B cell (primary cell): Measurements from ENCODE around the gene SHLD1. TPM values are rescaled to one million over a fixed set of nuclear protein-coding genes. Genes with fewer than 3 reads are reported as not detected.

Source experiments
- ATAC-seq: fragments of 200-7000 bp; cut with Tn5 transposase; one replicate; pipeline ENCODE4 v1.10.0; 2021; ENCODE audit warnings: low read depth, mild to moderate bottlenecking, moderate number of reproducible peaks, moderate library complexity
- CTCF ChIA-PET: fragments of 350-600 bp; sonication (Branson Sonifier 250); formaldehyde crosslinking; loops from one replicate; lab custom pipeline; 2021; ENCODE audit warnings: antibody characterized with exemption, inconsistent platforms; lab: Charles Lee
- POLR2A ChIA-PET: fragments of 350-600 bp; sonication (Branson Sonifier 250); formaldehyde crosslinking; loops from one replicate; lab custom pipeline; 2021; ENCODE audit warnings: antibody characterized with exemption; lab: Charles Lee
- DNase-seq: peaks from one replicate; pipeline ENCODE4 v3.0.0; 2013
- H2AFZ ChIP-seq: 2 replicates; pipeline ENCODE4 v1.6.1; 2012; ENCODE audit warnings: mild to moderate bottlenecking, low read depth, low read length; ENCODE audit not compliant: insufficient read depth, poor library complexity, severe bottlenecking
- H3K27ac ChIP-seq, 2 donors: 1 replicate in 1 of 2; 2 replicates in 1 of 2; pipeline ENCODE4 v1.5.1; 2012 to 2013; ENCODE audit warnings: low read length in 2 of 2, mild to moderate bottlenecking in 2 of 2, moderate library complexity in 1 of 2
- H3K27me3 ChIP-seq, 4 experiments: fragments of 200-600 bp in 1 of 4; sonication (generic) in 1 of 4; replicated peaks in 1 of 4; 1 replicate in 2 of 4; 2 replicates in 2 of 4; pipeline versions ENCODE4 v1.6.1 to v1.7.0; 2013 to 2016; ENCODE audit warnings: low read length in 3 of 4, mild to moderate bottlenecking in 2 of 4, mixed read lengths in 1 of 4, moderate library complexity in 1 of 4; ENCODE audit not compliant: insufficient read depth in 4 of 4, control insufficient read depth in 3 of 4; ENCODE audit errors: control extremely low read depth in 1 of 4
- H3K36me3 ChIP-seq, 2 experiments: replicated peaks in 1 of 2; 1 replicate in 1 of 2; 2 replicates in 1 of 2; pipeline versions ENCODE4 v1.6.1 to v1.7.1; 2013; ENCODE audit warnings: low read length in 1 of 2; ENCODE audit not compliant: insufficient read depth in 2 of 2, control insufficient read depth in 1 of 2; ENCODE audit errors: control extremely low read depth in 1 of 2, extremely low read depth in 1 of 2
- H3K4me1 ChIP-seq, 2 donors: fragments of 200-600 bp in 1 of 2; sonication (generic) in 1 of 2; 1 replicate in 1 of 2; 2 replicates in 1 of 2; pipeline versions ENCODE4 v1.5.1 to v1.6.1; 2013 to 2017; ENCODE audit warnings: low read length in 2 of 2; ENCODE audit not compliant: control insufficient read depth in 2 of 2, insufficient read depth in 2 of 2
- H3K4me2 ChIP-seq: replicated peaks from 2 replicates; pipeline ENCODE3; 2012; ENCODE audit warnings: mild to moderate bottlenecking, low read depth, low read length; ENCODE audit not compliant: poor library complexity, severe bottlenecking
- H3K4me3 ChIP-seq, 5 experiments: fragments of 200-600 bp in 1 of 5; sonication (generic) in 1 of 5; 1 replicate in 3 of 5; 2 replicates in 2 of 5; pipeline versions ENCODE4 v1.5.1 to v1.7.0; 2011 to 2016; ENCODE audit warnings: low read length in 4 of 5, mild to moderate bottlenecking in 4 of 5, low read depth in 2 of 5, control low read depth in 1 of 5, moderate library complexity in 1 of 5; ENCODE audit not compliant: insufficient read depth in 1 of 5; ENCODE audit errors: control extremely low read depth in 1 of 5, extremely low read depth in 1 of 5
- H3K79me2 ChIP-seq: fragments of 200-600 bp; sonication (generic); one replicate; pipeline ENCODE4 v1.6.0; 2016; ENCODE audit warnings: low read length; ENCODE audit not compliant: control insufficient read depth, insufficient read depth
- H3K9ac ChIP-seq: fragments of 200-600 bp; sonication (generic); 2 replicates; pipeline ENCODE4 v1.6.1; 2017; ENCODE audit warnings: mild to moderate bottlenecking, low read length, moderate library complexity
- H3K9me3 ChIP-seq, 3 donors: one replicate each; pipeline versions ENCODE4 v1.6.1 to v1.7.1; 2013; ENCODE audit warnings: low read length in 2 of 3; ENCODE audit not compliant: control insufficient read depth in 2 of 3, insufficient read depth in 1 of 3; ENCODE audit errors: control extremely low read depth in 1 of 3
- H4K20me1 ChIP-seq: 2 replicates; pipeline ENCODE4 v1.6.0; 2012; ENCODE audit warnings: mild to moderate bottlenecking, low read length; ENCODE audit not compliant: insufficient read depth, control insufficient read depth, poor library complexity, severe bottlenecking
- H3K27ac Mint-ChIP-seq: one replicate; pipeline ENCODE4 v1.8.0; 2021; ENCODE audit warnings: mixed read lengths
- H3K27me3 Mint-ChIP-seq: one replicate; pipeline ENCODE4 v1.8.0; 2021; ENCODE audit warnings: mixed read lengths
- H3K4me1 Mint-ChIP-seq: one replicate; pipeline ENCODE4 v1.8.0; 2021; ENCODE audit warnings: mixed read lengths
- H3K4me3 Mint-ChIP-seq: one replicate; pipeline ENCODE4 v1.8.0; 2021; ENCODE audit warnings: mixed read lengths
- H3K9me3 Mint-ChIP-seq: one replicate; pipeline ENCODE4 v1.8.0; 2022; ENCODE audit warnings: mixed read lengths; ENCODE audit not compliant: insufficient read depth
- EZH2 ChIP-seq: IDR thresholded peaks from 2 replicates; pipeline ENCODE4 v1.6.1; 2012; ENCODE audit warnings: borderline replicate concordance, low read depth, mild to moderate bottlenecking, moderate library complexity, low read length; ENCODE audit not compliant: insufficient read depth, poor library complexity, severe bottlenecking
- WGBS: methylation state at CpG from one replicate; pipeline ENCODE4 v1.1.5; 2013; ENCODE audit warnings: missing lambda C conversion rate; ENCODE audit not compliant: insufficient coverage; 5-methylcytosine and 5-hydroxymethylcytosine counted together
- intact Hi-C: fragments of 100-400 bp; cut with micrococcal nuclease; formaldehyde crosslinking; loops from one replicate; pipeline ENCODE4 v1.10.0; 2022
- polyA plus RNA-seq: library from polyadenylated mRNA; depleted of rRNA; stranded (reverse); fragments of >200 nt; gene quantifications from 2 replicates; pipeline ENCODE4 v1.2.3, GENCODE V29; 2012
- total RNA-seq, 2 donors: library from RNA; stranded (reverse); fragments of 120-200 nt in 1 of 2; gene quantifications; 1 replicate in 1 of 2; 2 replicates in 1 of 2; pipeline versions ENCODE4 v1.2.3 to v1.2.4, GENCODE V29; 2013 to 2022
- TF ChIP-seq, protein P1 (sequence below): fragments of 200-600 bp; IDR thresholded peaks from one replicate; pipeline ENCODE4 v1.8.0; 2022; ENCODE audit warnings: antibody characterized with exemption, mild to moderate bottlenecking

The SHLD1 gene
- total and polyA plus RNA-seq, 2 donors (not counting 1 experiment from before 2014, with no cell fraction given), result 15.4 to 18.5 TPM

DNA sequence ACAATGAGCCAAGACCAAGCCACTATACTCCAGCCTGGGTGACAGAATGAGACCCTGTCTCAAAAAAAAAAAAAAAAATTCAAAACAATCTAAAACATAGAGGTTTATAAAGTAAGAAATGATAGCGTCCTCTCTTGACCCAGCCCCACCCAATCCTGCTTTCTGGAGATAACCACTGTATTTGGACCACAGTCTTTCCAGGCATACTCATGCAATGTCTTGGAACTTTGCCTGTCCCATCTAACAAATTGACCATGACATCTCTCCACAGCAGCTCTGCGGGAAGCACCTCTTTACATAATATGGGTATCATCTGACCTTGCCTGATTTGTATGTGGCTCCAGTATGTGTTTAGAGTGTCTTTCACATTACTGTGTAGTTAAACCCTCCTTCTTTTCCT is 9.1 kb upstream of the SHLD1 start:
- H3K4me1 Mint-ChIP-seq, result peaks cover 21% of the 10 kb centered on the region
- no peak overlapping the region for H3K27ac Mint-ChIP-seq
- Histone ChIP-seq H3K27ac (no peak overlapping the region), H3K4me3 (no peak overlapping the region), H3K4me1 (peaks cover 18 to 20% of the 10 kb centered on the region in 2 donors), H3K36me3 (no peaks in the 10 kb centered on the region), H3K9me3 (no peaks in the 10 kb centered on the region), H4K20me1 (peaks cover 7% of the 10 kb centered on the region), H3K4me2 (no peak overlapping the region), H3K79me2 (no peaks in the 10 kb centered on the region), H3K9ac (no peak overlapping the region), H3K27me3 (peaks cover 0 to 57% (median 32%) of the 10 kb centered on the region in 4 experiments), H2AFZ (no peak overlapping the region)
- H3K4me3 Mint-ChIP-seq, result no peak overlapping the region
- intact Hi-C loops, result no loop called here
- ChIA-PET POLR2A (no interaction called here), CTCF (interaction anchor here (0.7 to 1.3 kb wide), 3 partner anchors 9 to 110 kb away, joined by 3 to 4 read pairs (median 3); no protein-coding TSS in a partner anchor)
- TF ChIP-seq EZH2, result no peak
- TF ChIP-seq, protein P1, sequence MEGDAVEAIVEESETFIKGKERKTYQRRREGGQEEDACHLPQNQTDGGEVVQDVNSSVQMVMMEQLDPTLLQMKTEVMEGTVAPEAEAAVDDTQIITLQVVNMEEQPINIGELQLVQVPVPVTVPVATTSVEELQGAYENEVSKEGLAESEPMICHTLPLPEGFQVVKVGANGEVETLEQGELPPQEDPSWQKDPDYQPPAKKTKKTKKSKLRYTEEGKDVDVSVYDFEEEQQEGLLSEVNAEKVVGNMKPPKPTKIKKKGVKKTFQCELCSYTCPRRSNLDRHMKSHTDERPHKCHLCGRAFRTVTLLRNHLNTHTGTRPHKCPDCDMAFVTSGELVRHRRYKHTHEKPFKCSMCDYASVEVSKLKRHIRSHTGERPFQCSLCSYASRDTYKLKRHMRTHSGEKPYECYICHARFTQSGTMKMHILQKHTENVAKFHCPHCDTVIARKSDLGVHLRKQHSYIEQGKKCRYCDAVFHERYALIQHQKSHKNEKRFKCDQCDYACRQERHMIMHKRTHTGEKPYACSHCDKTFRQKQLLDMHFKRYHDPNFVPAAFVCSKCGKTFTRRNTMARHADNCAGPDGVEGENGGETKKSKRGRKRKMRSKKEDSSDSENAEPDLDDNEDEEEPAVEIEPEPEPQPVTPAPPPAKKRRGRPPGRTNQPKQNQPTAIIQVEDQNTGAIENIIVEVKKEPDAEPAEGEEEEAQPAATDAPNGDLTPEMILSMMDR, result no peak
- peaks cover 46% of the 10 kb centered on the region for H3K27me3 Mint-ChIP-seq
- ATAC-seq, result no peak
- no peaks in the 10 kb centered on the region for H3K9me3 Mint-ChIP-seq
- no peak for DNase-seq
- no CpG with 5 or more reads among the region's 2 CpGs for WGBS

DNA sequence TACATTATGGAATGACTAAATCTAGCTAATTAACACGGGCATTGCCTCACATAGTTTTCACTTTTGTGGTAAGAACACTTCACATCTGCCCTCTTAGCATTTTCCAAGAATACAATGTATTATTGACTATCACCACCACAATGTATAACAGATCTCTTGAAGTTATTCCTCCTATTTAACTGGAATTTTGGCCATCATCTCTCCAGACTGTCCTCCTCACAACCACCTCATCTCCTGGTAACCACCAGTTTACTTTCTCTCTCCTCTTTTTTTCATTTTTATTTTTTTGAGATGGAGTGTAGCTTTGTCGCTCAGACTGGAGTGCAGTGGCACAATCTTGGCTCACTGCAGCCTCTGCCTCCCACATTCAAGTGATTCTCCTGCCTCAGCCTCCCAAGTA is 8.2 kb upstream of the SHLD1 start:
- H4K20me1 ChIP-seq, result peaks cover 7% of the 10 kb centered on the region
- no peak for ATAC-seq
- Mint-ChIP-seq H3K9me3 (no peaks in the 10 kb centered on the region), H3K27me3 (peaks cover 45% of the 10 kb centered on the region), H3K27ac (no peak overlapping the region), H3K4me3 (no peak overlapping the region), H3K4me1 (peaks cover 15% of the 10 kb centered on the region)
- peaks cover 0 to 47% (median 26%) of the 10 kb centered on the region in 4 experiments for H3K27me3 ChIP-seq
- H3K79me2 ChIP-seq, result no peaks in the 10 kb centered on the region
- CTCF ChIA-PET, result interaction anchor here (0.6 kb wide), 1 partner anchor 47 kb away, joined by 3 read pairs; no protein-coding TSS in a partner anchor
- peaks cover 12 to 15% of the 10 kb centered on the region in 2 donors for H3K4me1 ChIP-seq
- H3K4me3 ChIP-seq, result no peak overlapping the region
- no peaks in the 10 kb centered on the region for H3K36me3 ChIP-seq
- POLR2A ChIA-PET, result no interaction called here
- TF ChIP-seq, protein P1, result no peak
- TF ChIP-seq EZH2, result no peak
- no peak for DNase-seq
- H3K27ac ChIP-seq, result no peak overlapping the region
- H3K9me3 ChIP-seq, result no peaks in the 10 kb centered on the region
- H2AFZ ChIP-seq, result no peak overlapping the region
- intact Hi-C loops, result no loop called here
- H3K4me2 ChIP-seq, result no peak overlapping the region
- no peak overlapping the region for H3K9ac ChIP-seq
- WGBS, result no CpG with 5 or more reads among the region's 2 CpGs
